HUDEP-2 (cell line): ENCODE results near the gene PDIA5.

Experiments
- DNase-seq, 76 experiments: peaks; one replicate each; lab custom pipeline; 2025; ENCODE audit not compliant: unreplicated experiment in 76 of 76; lab: John Stamatoyannopoulos, UW

Gene PDIA5

GRCh38 chr3:123089611-123090331, 22.9 kb downstream of the PDIA5 start:
- no peak for DNase-seq

GRCh38 chr3:123090728-123091531, 24.1 kb downstream of the PDIA5 start:
- no peak for DNase-seq

- DNase-seq = no peak
These were observed 25.4 kb downstream of the PDIA5 start for GRCh38 chr3:123092243-123092642.

- DNase-seq = no peak
These were observed 26.9 kb downstream of the PDIA5 start for GRCh38 chr3:123093696-123094095.

GRCh38 chr3:123094516-123095313, 27.9 kb downstream of the PDIA5 start:
- no peak for DNase-seq

GRCh38 chr3:123096126-123096525, 29.3 kb downstream of the PDIA5 start:
- DNase-seq = no peak

GRCh38 chr3:123096731-123097130, 29.9 kb downstream of the PDIA5 start:
- no peak for DNase-seq

- peak in 1 of 76 experiments; percentile 6 for DNase-seq
These were observed 31.9 kb downstream of the PDIA5 start for GRCh38 chr3:123098426-123099330.

GRCh38 chr3:123099331-123100192, 32.7 kb downstream of the PDIA5 start:
- no peak for DNase-seq

GRCh38 chr3:123100193-123100776, 33.5 kb downstream of the PDIA5 start:
- no peak for DNase-seq

GRCh38 chr3:123102249-123102648, 35.4 kb downstream of the PDIA5 start:
- no peak for DNase-seq

GRCh38 chr3:123102826-123103225, 36.0 kb downstream of the PDIA5 start:
- no peak for DNase-seq

GRCh38 chr3:123104550-123104949, 37.7 kb downstream of the PDIA5 start:
- no peak for DNase-seq

- DNase-seq = no peak
These were observed 38.7 kb downstream of the PDIA5 start for GRCh38 chr3:123105201-123106189.

- no peak for DNase-seq
These were observed 43.6 kb downstream of the PDIA5 start for GRCh38 chr3:123110282-123110975.

- DNase-seq = no peak
These were observed 44.3 kb downstream of the PDIA5 start for GRCh38 chr3:123110976-123111615.

GRCh38 chr3:123111640-123112039, 44.8 kb downstream of the PDIA5 start:
- no peak for DNase-seq
